K562 treated with DMSO at 1 percent for 24 hours (cell line): ENCODE measurements around the gene APOBEC3F. TPM values are rescaled to one million over a fixed set of nuclear protein-coding genes. Genes with fewer than 3 reads are reported as not detected.

ENCODE experiments used
- total RNA-seq: library from RNA; unstranded; fragments of 300-600 nt; gene quantifications from 2 replicates; pipeline ENCODE4 v1.2.3, GENCODE V29; 2022; ENCODE audit warnings: low read depth; ENCODE audit not compliant: insufficient read depth

The APOBEC3F gene
- 4.4 TPM in 2 replicates for total RNA-seq

DNA sequence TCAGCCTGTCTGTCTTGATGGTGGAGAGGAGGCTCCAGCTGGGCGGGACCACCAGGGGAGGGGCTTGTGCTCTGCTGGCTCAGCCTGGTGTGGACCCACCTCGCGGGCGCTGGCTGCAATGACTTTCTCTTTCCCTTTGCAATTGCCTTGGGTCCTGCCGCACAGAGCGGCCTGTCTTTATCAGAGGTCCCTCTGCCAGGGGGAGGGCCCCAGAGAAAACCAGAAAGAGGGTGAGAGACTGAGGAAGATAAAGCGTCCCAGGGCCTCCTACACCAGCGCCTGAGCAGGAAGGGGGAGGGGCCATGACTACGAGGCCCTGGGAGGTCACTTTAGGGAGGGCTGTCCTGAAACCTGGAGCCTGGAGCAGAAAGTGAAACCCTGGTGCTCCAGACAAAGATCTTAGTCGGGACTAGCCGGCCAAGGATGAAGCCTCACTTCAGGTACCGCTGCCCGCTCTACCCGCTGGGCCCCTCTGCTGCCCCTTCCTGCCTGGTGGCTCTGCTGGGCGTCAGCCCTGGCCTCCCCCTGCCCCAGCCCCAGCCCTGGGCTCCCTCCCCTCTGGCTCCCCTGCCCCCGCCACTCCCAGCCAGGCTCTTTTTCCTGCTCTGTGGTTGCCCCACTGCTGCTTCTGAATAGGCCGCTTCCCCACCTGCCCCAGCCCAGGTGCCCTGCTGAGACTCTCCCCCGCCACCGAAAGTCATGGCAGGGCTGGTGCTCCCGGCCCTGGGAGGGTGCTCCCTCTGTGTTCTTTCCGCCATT lies at the start of gene APOBEC3F:
Gene APOBEC3F (plus strand): TSS at position 327 of the 759 bp plus-strand sequence. CDS start 97 bp downstream, at position 424.

GRCh38 chr22:39013942-39014722 lies 26.5 kb upstream of the APOBEC3F start, which contains the start of gene APOBEC3C:
TSS of gene APOBEC3C (plus strand) at chr22:39014257. CDS start at chr22:39014363, 106 bp downstream.

GRCh38 chr22:39077026-39077840 lies 36.6 kb downstream of the APOBEC3F start, which contains the start of gene APOBEC3G:
TSS of gene APOBEC3G (plus strand) at chr22:39077275. CDS start at chr22:39077362, 87 bp downstream.

DNA sequence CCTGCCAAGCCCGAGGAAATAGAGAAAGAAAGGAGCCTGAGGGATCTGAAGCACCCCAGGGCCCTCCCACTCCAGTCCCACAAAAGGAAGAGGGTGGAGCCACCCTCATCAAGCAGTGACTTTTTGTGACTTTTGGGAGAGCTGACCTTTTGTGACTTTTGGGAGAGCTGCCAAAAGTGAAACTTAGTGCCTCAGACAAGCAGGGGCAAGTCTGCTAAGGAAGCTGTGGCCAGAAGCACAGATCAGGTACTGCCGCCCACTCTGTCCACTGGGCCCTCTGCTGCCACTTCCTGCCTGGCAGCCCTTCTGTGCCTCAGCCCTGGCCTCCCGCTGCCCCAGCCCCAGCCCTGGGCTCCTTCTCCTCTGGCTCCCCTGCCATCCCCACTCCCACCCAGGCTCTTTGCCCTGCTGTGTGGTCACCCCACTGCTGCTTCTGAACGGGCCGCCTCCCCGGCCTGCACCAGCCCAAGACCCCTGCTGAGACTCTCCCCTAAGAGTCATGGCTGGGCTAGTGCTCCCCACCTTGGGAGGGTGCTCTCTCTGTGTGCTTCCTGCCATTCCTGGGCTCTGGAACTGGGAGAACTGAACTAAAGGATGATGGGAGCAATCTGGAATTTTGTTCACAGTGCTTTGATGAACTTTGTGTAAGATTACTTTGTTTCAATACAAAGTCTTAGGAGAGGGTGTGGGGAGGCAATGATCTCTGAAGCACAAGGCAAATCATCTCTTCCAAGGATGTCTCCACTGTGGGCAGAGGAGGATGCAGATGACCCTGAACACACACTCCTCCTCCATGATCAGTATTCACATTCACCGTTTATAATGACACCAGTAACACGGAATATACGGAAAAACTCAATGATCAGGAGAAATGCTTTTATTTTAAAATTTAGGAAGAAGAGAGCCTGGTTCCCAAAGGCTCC lies 56.7 kb downstream of the APOBEC3F start, which contains the start of gene APOBEC3H:
Gene APOBEC3H (plus strand): TSS at position 147 of the 923 bp plus-strand sequence. CDS start 3,035 bp downstream, outside the sequence.

Other genes starting within 250 kb of the APOBEC3F start
- gene DNAL4, start 246.7 kb upstream of the APOBEC3F start, total RNA-seq, result 15.3 and 16.5 TPM in 2 replicates
- 5.1 and 5.8 TPM in 2 replicates for gene NPTXR, start 196.8 kb upstream of the APOBEC3F start, total RNA-seq
- gene CBX6, start 168.6 kb upstream of the APOBEC3F start, total RNA-seq, result 12.3 and 12.5 TPM in 2 replicates
- not detected in 2 replicates for gene APOBEC3A, start 83.3 kb upstream of the APOBEC3F start, total RNA-seq
- gene APOBEC3B, start 58.5 kb upstream of the APOBEC3F start, total RNA-seq, result 65.1 and 67.3 TPM in 2 replicates
- 44.4 and 50.0 TPM in 2 replicates for gene APOBEC3C, start 26.6 kb upstream of the APOBEC3F start, total RNA-seq
- gene APOBEC3D, start 19.7 kb upstream of the APOBEC3F start, total RNA-seq, result 5.3 and 6.7 TPM in 2 replicates
- 9.4 and 10.8 TPM in 2 replicates for gene APOBEC3G, start 36.4 kb downstream of the APOBEC3F start, total RNA-seq
- gene APOBEC3H, start 56.4 kb downstream of the APOBEC3F start, total RNA-seq, result not detected in 2 replicates
- 7.4 and 9.1 TPM in 2 replicates for gene CBX7, start 111.8 kb downstream of the APOBEC3F start, total RNA-seq
- gene PDGFB, start 204.1 kb downstream of the APOBEC3F start, total RNA-seq, result 0.36 and 0.69 TPM in 2 replicates